ENCODE data around the gene HMMR. TPM values are rescaled to one million over a fixed set of nuclear protein-coding genes. Genes with fewer than 3 reads are reported as not detected.
"Not testable (repeated sequence)": the region's sequence is repeated elsewhere in the genome, so short reads cannot be mapped to it uniquely, and the experiment has no call there.

HMMR gene, protein sequence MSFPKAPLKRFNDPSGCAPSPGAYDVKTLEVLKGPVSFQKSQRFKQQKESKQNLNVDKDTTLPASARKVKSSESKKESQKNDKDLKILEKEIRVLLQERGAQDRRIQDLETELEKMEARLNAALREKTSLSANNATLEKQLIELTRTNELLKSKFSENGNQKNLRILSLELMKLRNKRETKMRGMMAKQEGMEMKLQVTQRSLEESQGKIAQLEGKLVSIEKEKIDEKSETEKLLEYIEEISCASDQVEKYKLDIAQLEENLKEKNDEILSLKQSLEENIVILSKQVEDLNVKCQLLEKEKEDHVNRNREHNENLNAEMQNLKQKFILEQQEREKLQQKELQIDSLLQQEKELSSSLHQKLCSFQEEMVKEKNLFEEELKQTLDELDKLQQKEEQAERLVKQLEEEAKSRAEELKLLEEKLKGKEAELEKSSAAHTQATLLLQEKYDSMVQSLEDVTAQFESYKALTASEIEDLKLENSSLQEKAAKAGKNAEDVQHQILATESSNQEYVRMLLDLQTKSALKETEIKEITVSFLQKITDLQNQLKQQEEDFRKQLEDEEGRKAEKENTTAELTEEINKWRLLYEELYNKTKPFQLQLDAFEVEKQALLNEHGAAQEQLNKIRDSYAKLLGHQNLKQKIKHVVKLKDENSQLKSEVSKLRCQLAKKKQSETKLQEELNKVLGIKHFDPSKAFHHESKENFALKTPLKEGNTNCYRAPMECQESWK
- total RNA-seq (2014; rRNA removed; shearing (Covaris generic)), result 74.1 and 92.5 TPM in 2 replicates

DNA sequence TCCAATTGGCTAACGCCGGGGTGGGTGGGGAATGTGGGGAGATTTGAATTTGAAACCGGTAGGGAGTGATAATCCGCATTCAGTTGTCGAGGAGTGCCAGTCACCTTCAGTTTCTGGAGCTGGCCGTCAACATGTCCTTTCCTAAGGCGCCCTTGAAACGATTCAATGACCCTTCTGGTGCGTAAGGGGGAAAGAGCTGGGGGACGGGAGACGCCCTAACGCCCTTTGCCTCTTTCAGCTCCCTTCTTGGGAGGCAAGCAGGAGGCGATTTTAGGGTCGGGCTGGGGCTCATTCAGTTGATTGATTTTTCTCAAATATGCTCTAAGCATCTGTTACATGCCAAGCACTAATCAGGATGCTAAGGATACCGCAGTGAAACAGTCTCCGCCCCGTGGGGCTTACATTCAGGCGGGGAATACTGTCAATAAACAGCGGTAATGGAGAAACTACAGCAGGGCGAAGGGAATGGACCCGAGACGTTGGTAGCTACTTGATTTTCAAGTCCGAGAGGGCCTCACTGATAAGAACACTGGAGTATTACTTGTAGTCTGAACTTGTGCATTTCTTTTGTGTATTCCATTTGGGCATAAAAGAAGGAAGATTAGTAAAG, at the start of gene HMMR:
Gene HMMR (plus strand): TSS at position 71 of the 610 bp plus-strand sequence. CDS start 61 bp downstream, at position 132.
- H3K9me3 ChIP-seq (replicated peaks), result no peaks in the 10 kb centered on the region
- peak within 1 kb of the TSS; percentile 80 for H3K4me3 ChIP-seq
- H3K4me1 ChIP-seq, result no peaks in the 10 kb centered on the region
- no peaks in the 10 kb centered on the region; the same call in 1 of the 2 replicates for H3K36me3 ChIP-seq
- DNase-seq, result peak; percentile 51 to 69
- H3K27ac ChIP-seq, result peak within 1 kb of the TSS; percentile 99
- H3K27me3 ChIP-seq, result no peaks in the 10 kb centered on the region

DNA sequence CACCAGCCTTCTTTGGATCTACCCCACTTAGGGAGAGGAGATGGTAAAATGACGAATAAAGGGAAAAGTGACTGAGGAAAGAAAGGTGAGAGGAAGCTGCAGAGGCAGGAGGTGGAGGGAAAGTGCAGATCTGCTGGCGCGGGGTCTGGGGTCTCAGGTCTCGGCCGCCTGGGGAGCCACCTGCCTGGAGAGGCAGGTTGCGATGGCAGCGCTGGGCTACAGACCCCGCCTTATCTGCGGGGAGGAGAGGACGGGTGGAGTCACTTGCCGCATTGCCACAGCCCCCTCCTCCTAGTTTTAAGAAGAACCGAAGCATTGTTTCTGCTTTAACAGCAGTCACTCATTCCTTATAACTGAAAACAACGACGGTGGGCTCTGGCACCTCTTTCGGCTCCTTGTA, 44.8 kb upstream of the HMMR start:
- not testable (repeated sequence) for H3K27me3 ChIP-seq; H3K9me3 ChIP-seq (replicated peaks); H3K36me3 ChIP-seq; DNase-seq; H3K4me1 ChIP-seq; H3K4me3 ChIP-seq; H3K27ac ChIP-seq

DNA sequence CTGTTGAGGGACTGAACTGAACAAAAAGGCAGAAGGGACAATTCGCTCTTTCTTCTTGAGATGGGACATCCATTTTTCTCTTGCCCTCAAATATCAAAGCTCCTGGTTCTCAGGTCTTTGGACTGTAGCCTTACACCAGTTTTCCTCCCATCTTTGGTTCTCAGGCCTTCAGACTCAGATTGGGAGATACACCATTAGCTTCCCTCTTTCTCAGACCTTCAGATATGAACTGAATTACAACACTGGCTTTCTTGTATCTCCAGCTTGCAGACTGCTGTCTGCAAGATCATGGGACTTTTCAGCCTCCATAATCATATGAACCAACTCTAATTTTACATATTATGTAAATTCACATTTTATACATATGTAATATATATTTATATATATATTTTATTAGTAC, 35.6 kb upstream of the HMMR start:
- H3K9me3 ChIP-seq (replicated peaks), result no peaks in the 10 kb centered on the region
- DNase-seq, result no peak
- H3K27ac ChIP-seq, result no peak overlapping the region
- H3K27me3 ChIP-seq, result no peaks in the 10 kb centered on the region
- H3K4me3 ChIP-seq, result no peak overlapping the region
- no peaks in the 10 kb centered on the region for H3K4me1 ChIP-seq
- H3K36me3 ChIP-seq, result no peaks in the 10 kb centered on the region

DNA sequence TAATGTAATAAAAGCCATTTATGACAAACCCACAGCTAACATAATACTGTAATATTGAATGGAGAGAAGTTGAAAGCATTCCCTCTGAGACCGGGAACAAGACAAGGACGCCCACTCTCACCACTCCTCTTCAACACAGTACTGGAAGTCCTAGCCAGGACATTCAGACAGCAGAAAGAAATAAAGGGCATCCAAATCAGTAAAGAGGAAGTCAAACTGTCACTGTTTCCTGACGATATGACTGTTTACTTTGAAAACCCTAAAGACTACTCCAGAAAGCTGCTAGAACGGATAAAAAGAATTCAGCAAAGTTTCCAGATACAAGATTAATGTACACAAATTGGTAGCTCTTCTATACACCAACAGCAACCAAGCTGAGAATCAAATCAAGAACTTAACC, 34.3 kb upstream of the HMMR start:
- H3K27ac ChIP-seq; H3K9me3 ChIP-seq (replicated peaks); H3K27me3 ChIP-seq; H3K36me3 ChIP-seq; DNase-seq; H3K4me3 ChIP-seq; H3K4me1 ChIP-seq: not testable (repeated sequence)

DNA sequence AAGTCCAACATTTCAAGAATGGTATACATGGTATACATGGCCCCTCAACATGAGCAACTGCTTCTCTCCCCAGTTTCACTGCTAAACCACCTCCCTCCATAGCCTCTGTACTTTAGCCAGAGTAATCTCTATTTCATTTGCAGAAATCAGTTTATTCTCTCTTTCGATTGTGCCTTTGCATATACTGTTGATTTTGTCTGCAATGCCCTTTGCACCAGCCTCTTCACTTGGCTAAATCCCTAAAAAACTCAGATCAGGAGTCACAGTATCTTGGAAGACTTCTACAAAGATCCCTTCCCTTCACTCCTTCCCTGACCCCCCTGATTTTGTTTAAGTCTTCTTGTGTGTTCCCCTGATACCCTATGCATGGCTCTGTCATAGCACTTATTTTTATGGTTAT, 27.9 kb upstream of the HMMR start:
- Histone ChIP-seq H3K9me3 (replicated peaks) (no peaks in the 10 kb centered on the region), H3K4me3 (no peak overlapping the region), H3K4me1 (no peaks in the 10 kb centered on the region), H3K27ac (no peak overlapping the region), H3K27me3 (no peaks in the 10 kb centered on the region), H3K36me3 (no peaks in the 10 kb centered on the region)
- DNase-seq, result no peak

DNA sequence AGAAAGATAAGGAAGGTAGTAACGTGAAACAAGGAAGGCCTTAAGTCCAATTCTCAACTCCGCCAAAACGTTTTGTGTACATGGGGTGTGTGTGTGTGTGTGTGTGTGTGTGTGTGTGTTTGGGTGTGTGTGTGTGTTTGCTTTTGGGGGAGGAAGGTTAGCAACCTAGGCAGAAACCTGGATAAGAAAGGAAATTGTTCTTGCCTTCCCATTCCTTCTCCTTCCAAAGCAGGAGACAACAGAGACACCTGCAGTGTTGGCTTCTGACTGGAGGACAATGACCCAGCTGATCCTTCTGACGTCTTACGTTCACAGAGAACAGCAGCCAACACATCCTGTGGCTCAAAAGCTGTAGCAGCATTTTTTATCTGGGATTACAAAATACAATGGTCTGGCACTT, 27.2 kb upstream of the HMMR start:
- Histone ChIP-seq H3K4me3 (no peak overlapping the region), H3K27ac (no peak overlapping the region), H3K4me1 (no peaks in the 10 kb centered on the region), H3K27me3 (no peaks in the 10 kb centered on the region), H3K9me3 (replicated peaks) (no peaks in the 10 kb centered on the region), H3K36me3 (no peaks in the 10 kb centered on the region)
- no peak for DNase-seq

DNA sequence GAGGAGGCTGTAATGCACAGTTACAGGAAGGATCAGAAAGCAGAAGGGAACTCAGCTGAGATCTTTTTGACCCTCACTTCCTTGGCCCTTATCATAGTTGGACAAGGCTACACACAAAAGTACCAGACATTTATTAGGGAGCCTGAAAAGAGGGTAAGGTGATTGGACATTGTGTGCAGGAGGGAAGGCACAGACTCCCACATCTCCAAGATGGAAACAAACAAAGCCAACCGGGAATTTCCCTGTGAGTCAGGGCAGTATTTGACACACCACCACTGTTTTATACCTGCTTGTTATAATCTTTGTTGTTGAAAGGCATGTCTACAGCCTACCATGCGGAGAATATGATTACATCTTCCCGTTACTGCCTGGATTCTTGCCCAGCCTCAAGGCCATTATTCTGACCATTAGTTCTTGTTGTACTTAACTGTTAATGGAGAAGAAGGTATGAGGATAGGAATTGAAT, 26.0 kb upstream of the HMMR start:
- Histone ChIP-seq H3K4me1 (no peaks in the 10 kb centered on the region), H3K36me3 (no peaks in the 10 kb centered on the region), H3K9me3 (replicated peaks) (no peaks in the 10 kb centered on the region), H3K27me3 (no peaks in the 10 kb centered on the region), H3K4me3 (no peak overlapping the region), H3K27ac (no peak overlapping the region)
- DNase-seq, result no peak

DNA sequence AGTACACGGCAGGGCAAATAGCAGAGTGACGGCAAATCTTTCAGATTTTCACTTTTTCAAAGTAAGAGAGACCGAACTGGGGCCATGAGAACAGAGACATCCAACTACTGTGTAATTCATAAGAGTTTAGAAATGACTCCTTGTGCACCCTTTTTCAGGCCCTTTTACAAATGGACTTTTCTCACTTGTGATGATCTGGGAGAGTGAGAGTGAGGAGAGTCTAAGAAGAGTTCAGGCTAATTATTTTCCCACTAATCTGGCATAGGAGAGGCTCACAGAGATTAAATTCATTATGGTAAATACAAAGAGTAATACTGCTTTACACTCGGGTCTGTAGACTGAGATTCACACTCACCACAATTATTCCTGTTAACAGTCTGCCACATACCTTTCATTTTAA, 23.9 kb upstream of the HMMR start:
- H3K27ac ChIP-seq, result no peak overlapping the region; the same call in 1 of the 2 replicates
- H3K4me1 ChIP-seq, result no peaks in the 10 kb centered on the region
- H3K36me3 ChIP-seq, result peaks cover 11% of the 10 kb centered on the region

DNA sequence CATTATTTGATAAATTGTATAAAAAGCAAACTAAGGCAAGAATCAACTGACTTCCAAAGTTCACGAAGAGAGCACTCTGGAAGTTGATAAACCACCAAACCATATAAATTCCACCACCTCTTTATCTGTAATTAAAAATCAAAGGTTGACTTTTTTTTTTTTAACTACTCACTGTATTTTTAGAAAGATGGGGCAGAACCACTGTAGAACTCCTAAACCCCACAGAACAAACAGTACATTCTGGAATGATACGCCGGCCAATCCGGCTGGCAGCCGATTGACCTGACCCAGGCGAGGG, 23.5 kb upstream of the HMMR start:
- no peaks in the 10 kb centered on the region for H3K9me3 ChIP-seq (replicated peaks)
- peak overlapping the region; percentile 4; the same call in 1 of the 2 replicates for H3K27ac ChIP-seq
- H3K36me3 ChIP-seq, result peaks cover 15% of the 10 kb centered on the region
- no peak for DNase-seq
- H3K4me3 ChIP-seq, result peak overlapping the region; percentile 76
- H3K4me1 ChIP-seq, result no peaks in the 10 kb centered on the region
- H3K27me3 ChIP-seq, result no peaks in the 10 kb centered on the region

More for the DNA sequence above, 23.9 kb upstream of the HMMR start:
- Histone ChIP-seq H3K4me3 (peak overlapping the region; percentile 76), H3K27me3 (no peaks in the 10 kb centered on the region), H3K9me3 (replicated peaks) (no peaks in the 10 kb centered on the region)
- no peak for DNase-seq

DNA sequence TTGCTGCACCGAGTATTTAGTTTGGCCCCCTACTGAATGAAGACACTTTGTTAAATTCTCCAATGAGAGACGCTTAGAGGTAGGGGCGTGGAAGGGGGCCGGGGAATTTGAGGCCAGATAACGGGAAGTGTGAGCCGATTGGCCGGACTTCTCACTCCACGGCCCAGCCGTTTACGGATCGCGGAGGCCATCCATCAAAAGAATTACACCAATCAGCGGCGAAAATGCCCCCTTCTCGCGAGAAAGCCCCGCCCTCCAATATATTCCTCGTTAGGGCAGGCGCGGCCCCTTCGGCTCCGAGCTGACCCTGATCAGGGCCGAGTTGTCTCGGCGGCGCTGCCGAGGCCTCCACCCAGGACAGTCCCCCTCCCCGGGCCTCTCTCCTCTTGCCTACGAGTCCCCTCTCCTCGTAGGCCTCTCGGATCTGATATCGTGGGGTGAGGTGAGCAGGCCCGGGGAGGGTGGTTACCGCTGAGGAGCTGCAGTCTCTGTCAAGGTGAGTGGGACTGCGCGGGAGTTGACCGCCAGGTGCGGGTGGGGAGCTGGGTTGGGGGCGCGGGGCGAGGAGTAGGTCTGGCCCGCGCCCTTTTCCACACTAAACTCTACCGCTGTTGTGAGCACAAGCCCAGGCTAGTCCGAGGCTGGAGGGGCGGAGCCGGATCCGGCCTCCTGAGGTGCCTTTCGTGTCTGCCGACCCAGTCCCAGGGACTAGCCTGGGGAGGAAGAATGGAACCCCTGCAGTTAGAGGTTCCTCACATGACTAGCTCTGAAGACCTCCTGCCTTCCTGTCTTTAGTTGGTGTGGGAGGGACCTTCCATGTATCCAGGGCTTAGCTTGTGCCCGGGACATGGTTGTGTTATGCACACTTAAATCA, 22.9 kb upstream of the HMMR start, which contains the start of gene CCNG1:
Gene CCNG1 (plus strand): TSS at position 287 of the 874 bp plus-strand sequence. CDS start 1,662 bp downstream, outside the sequence.
- H3K27ac ChIP-seq, result peak within 1 kb of the TSS; percentile 76
- peak; percentile 96 to 98 for DNase-seq
- H3K4me3 ChIP-seq, result peak within 1 kb of the TSS; percentile 76
- H3K36me3 ChIP-seq, result peaks cover 21% of the 10 kb centered on the region
- H3K27me3 ChIP-seq, result no peaks in the 10 kb centered on the region
- no peaks in the 10 kb centered on the region for H3K4me1 ChIP-seq
- no peaks in the 10 kb centered on the region for H3K9me3 ChIP-seq (replicated peaks)

DNA sequence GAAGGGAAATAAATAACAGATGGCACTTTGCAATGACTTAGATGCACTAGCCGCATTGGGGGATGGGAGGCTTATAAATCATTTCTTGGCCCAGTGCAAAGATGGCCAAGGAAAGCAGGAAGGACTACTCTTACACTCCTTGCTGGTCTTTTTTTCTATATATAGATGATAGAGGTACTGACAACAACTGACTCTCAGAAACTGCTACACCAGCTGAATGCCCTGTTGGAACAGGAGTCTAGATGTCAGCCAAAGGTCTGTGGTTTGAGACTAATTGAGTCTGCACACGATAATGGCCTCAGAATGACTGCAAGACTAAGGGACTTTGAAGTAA, 21.4 kb upstream of the HMMR start:
- peak in 1 of 2 experiments; percentile 20 for DNase-seq
- Histone ChIP-seq H3K9me3 (replicated peaks) (no peaks in the 10 kb centered on the region), H3K4me1 (no peaks in the 10 kb centered on the region), H3K27me3 (no peaks in the 10 kb centered on the region), H3K27ac (no peak overlapping the region), H3K4me3 (no peak overlapping the region), H3K36me3 (peaks cover 34% of the 10 kb centered on the region)

DNA sequence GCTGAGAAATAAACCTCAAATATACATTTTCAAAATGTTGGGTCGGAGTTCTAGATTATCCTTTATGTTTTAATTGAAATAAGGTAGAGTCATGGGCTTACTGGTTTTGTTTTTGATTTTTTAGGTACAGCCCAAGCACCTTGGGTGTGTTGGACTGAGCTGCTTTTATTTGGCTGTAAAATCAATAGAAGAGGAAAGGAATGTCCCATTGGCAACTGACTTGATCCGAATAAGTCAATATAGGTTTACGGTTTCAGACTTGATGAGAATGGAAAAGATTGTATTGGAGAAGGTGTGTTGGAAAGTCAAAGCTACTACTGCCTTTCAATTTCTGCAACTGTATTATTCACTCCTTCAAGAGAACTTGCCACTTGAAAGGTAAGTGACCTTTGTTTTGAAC, 19.5 kb upstream of the HMMR start:
- Histone ChIP-seq H3K4me3 (no peak overlapping the region), H3K9me3 (replicated peaks) (no peaks in the 10 kb centered on the region), H3K36me3 (peaks cover 43% of the 10 kb centered on the region), H3K27me3 (no peaks in the 10 kb centered on the region), H3K27ac (no peak overlapping the region), H3K4me1 (no peaks in the 10 kb centered on the region)
- no peak for DNase-seq

DNA sequence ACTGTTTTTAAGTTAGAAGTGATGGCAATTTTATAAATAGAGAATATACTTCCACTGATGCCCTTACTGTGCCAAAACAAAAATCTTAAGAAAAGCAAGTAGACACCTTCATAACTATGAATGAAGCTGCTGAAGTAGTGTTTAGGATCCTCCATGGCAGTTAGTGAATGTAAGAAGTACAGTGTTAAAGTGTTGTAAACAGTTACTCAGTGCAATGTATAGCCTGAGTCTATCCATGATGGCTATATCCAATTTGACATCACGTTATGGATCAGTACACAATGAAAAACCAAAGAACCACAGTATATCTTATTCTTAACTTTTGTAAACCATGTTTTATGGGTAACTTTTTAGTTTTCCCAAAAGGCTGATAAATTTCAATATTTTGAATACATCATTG, 15.9 kb upstream of the HMMR start:
- no peak for DNase-seq
- peaks cover 75% of the 10 kb centered on the region for H3K36me3 ChIP-seq

DNA sequence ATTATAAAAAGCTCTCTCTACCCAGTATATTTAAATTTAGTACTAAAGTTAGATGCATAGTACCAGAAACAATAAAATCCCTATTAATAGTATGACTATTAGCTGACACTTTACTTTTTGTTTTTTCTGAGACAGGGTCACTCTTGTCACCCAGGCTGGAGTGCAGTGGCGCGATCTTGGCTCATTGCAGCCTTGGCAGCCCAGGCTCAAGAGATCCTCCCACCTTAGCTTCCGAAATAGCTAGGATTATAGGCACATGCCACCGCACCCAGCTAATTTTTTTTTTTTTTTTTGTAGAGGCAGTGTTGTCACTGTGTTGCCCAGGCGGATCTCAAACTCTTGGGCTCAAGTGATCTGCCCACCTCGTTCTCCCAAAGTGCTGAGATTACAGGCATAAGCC, 15.1 kb upstream of the HMMR start:
- Histone ChIP-seq H3K4me3 (no peak overlapping the region), H3K27me3 (no peaks in the 10 kb centered on the region), H3K9me3 (replicated peaks) (no peaks in the 10 kb centered on the region), H3K27ac (no peak overlapping the region), H3K36me3 (peaks cover 80% of the 10 kb centered on the region), H3K4me1 (no peaks in the 10 kb centered on the region)
- DNase-seq, result no peak

More for the DNA sequence above, 15.9 kb upstream of the HMMR start:
- H3K9me3 ChIP-seq (replicated peaks), result no peaks in the 10 kb centered on the region
- H3K27me3 ChIP-seq, result no peaks in the 10 kb centered on the region
- H3K4me1 ChIP-seq, result no peaks in the 10 kb centered on the region
- H3K4me3 ChIP-seq, result no peak overlapping the region
- H3K27ac ChIP-seq, result no peak overlapping the region

Measured in SJCRH30 (cell line).